ENCODE results near the gene DAPK2. TPM values are rescaled to one million over a fixed set of nuclear protein-coding genes. Genes with fewer than 3 reads are reported as not detected.

DAPK2 gene
- total RNA-seq, 3 donors from 2014 or later: 32.0 to 82.0 (median 35.5) TPM

GRCh38 chr15:63857461-63857856 lies 188.8 kb downstream of the DAPK2 start:
- DNase-seq: no peak
- ATAC-seq: no peak
- no peak for TF ChIP-seq CTCF (IDR thresholded peaks at IDR 0.05)
- Histone ChIP-seq H3K4me1 (ENCODE audit: low read depth) (no peaks in the 10 kb centered on the region), H3K9me3 (no peaks in the 10 kb centered on the region), H3K36me3 (ENCODE audit: low read depth) (no peaks in the 10 kb centered on the region), H3K4me3 (no peak overlapping the region)
- intact Hi-C loops (cut with DNase I, micrococcal nuclease): no loop called here

Small RNA genes lying within 50 kb of the gene (microRNA-seq; reads per million reads assigned to microRNA genes)
- not detected for gene MIR422A

Other genes with a start within 250 kb of the DAPK2 start
- 100 to 1,000 TPM in 1 of 3 donors, 10 to 100 TPM in 2; 51.7 to 136 (median 77.7) TPM for gene HERC1, start 212.5 kb downstream of the DAPK2 start, total RNA-seq
- 10 to 100 TPM; 49.7 to 94.5 (median 78.9) TPM for gene CIAO2A, start 47.4 kb upstream of the DAPK2 start, total RNA-seq
- 100 to 1,000 TPM; 110 to 122 (median 118) TPM for gene SNX1, start 49.5 kb upstream of the DAPK2 start, total RNA-seq
- under 1 TPM; 0.29 to 0.35 (median 0.29) TPM for gene SNX22, start 105.2 kb upstream of the DAPK2 start, total RNA-seq
- gene PPIB, start 116.5 kb upstream of the DAPK2 start, total RNA-seq: 100 to 1,000 TPM; 207 to 396 (median 239) TPM

Measured in mucosa of descending colon (tissue), 3 donors.